Naive thymus-derived CD4-positive, alpha-beta T cell (primary cell): Measurements from ENCODE around the gene USP1. TPM values are rescaled to one million over a fixed set of nuclear protein-coding genes. Genes with fewer than 3 reads are reported as not detected.
A peak's percentile ranks its signal among the peaks of the same experiment; 100 is the strongest.

ENCODE experiments used
- ATAC-seq: fragments of 150-1000 bp; cut with Tn5 transposase; 2 replicates; pipeline ENCODE4 v1.10.0; 2021; ENCODE audit warnings: mild to moderate bottlenecking, moderate library complexity
- CTCF ChIA-PET: fragments of 350-600 bp; sonication (Branson Sonifier 250); formaldehyde crosslinking; loops from one replicate; lab custom pipeline; 2021; ENCODE audit warnings: antibody characterized with exemption; lab: Charles Lee
- POLR2A ChIA-PET: fragments of 350-600 bp; sonication (Branson Sonifier 250); formaldehyde crosslinking; loops from one replicate; lab custom pipeline; 2021; ENCODE audit warnings: antibody characterized with exemption, inconsistent platforms; lab: Charles Lee
- DNase-seq, 9 donors: peaks; one replicate each; pipeline versions ENCODE4 v3.0.0 to v3.0.0-alpha.2; 2020 to 2022; ENCODE audit warnings: mixed read lengths in 1 of 9
- H3K27ac ChIP-seq: one replicate; pipeline ENCODE4 v1.7.0; 2013; ENCODE audit warnings: mild to moderate bottlenecking, low read depth, low read length, moderate library complexity
- H3K27me3 ChIP-seq, 2 donors: one replicate each; pipeline ENCODE4 v1.7.0; 2013; ENCODE audit warnings: low read length in 2 of 2, mild to moderate bottlenecking in 2 of 2, moderate library complexity in 2 of 2; ENCODE audit not compliant: control insufficient read depth in 2 of 2, insufficient read depth in 2 of 2
- H3K36me3 ChIP-seq, 3 experiments: 1 replicate in 2 of 3; 2 replicates in 1 of 3; pipeline ENCODE4 v1.7.0; 2013; ENCODE audit warnings: low read length in 3 of 3, mild to moderate bottlenecking in 3 of 3, moderate library complexity in 1 of 3; ENCODE audit not compliant: insufficient read depth in 3 of 3, control insufficient read depth in 2 of 3
- H3K4me1 ChIP-seq, 2 donors: one replicate each; pipeline ENCODE4 v1.7.0; 2013; ENCODE audit warnings: low read length in 2 of 2, mild to moderate bottlenecking in 2 of 2, moderate library complexity in 1 of 2; ENCODE audit not compliant: control insufficient read depth in 2 of 2, insufficient read depth in 2 of 2
- H3K4me3 ChIP-seq: 2 replicates; pipeline ENCODE4 v1.7.0; 2013; ENCODE audit warnings: mild to moderate bottlenecking, low read length
- H3K9me3 ChIP-seq, 3 experiments: 1 replicate in 2 of 3; 2 replicates in 1 of 3; pipeline ENCODE4 v1.7.0; 2013; ENCODE audit warnings: low read length in 3 of 3; ENCODE audit not compliant: control insufficient read depth in 2 of 3
- H3K27ac Mint-ChIP-seq, 9 donors: one replicate each; pipeline ENCODE4 v1.8.0; 2020 to 2022; ENCODE audit warnings: mixed read lengths in 9 of 9, mild to moderate bottlenecking in 8 of 9, moderate library complexity in 5 of 9, inconsistent platforms in 2 of 9
- H3K27me3 Mint-ChIP-seq, 5 donors: one replicate each; pipeline ENCODE4 v1.8.0; 2021 to 2022; ENCODE audit warnings: mixed read lengths in 5 of 5, mild to moderate bottlenecking in 1 of 5
- H3K36me3 Mint-ChIP-seq, 5 donors: one replicate each; pipeline ENCODE4 v1.8.0; 2020 to 2022; ENCODE audit warnings: mixed read lengths in 5 of 5, mild to moderate bottlenecking in 3 of 5, inconsistent platforms in 1 of 5
- H3K4me1 Mint-ChIP-seq, 7 donors: one replicate each; pipeline ENCODE4 v1.8.0; 2020 to 2022; ENCODE audit warnings: mixed read lengths in 7 of 7, mild to moderate bottlenecking in 3 of 7, inconsistent platforms in 1 of 7
- H3K4me3 Mint-ChIP-seq, 10 donors: one replicate each; pipeline ENCODE4 v1.8.0; 2020 to 2022; ENCODE audit warnings: mild to moderate bottlenecking in 10 of 10, mixed read lengths in 10 of 10, moderate library complexity in 6 of 10, inconsistent platforms in 2 of 10
- H3K9me3 Mint-ChIP-seq, 11 donors: one replicate each; pipeline ENCODE4 v1.8.0; 2020 to 2022; ENCODE audit warnings: mixed read lengths in 11 of 11, mild to moderate bottlenecking in 4 of 11, inconsistent platforms in 1 of 11, moderate library complexity in 1 of 11
- intact Hi-C, 2 donors: fragments of 100-400 bp; cut with micrococcal nuclease; formaldehyde crosslinking; loops; one replicate each; pipeline ENCODE4 v1.15.1; 2023
- polyA plus RNA-seq, 2 donors: library from polyadenylated mRNA; unstranded; fragments of 300-500 nt; fragmentation: Illumina TruSeq; gene quantifications; one replicate each; pipeline ENCODE4 v1.2.3, GENCODE V29; 2021
- total RNA-seq, 6 experiments: library from RNA in 5 of 6; stranded (reverse) in 5 of 6; gene quantifications; 1 replicate in 5 of 6; 2 replicates in 1 of 6; pipeline ENCODE4 v1.2.3 and lab custom pipeline; 2021 to 2026

The USP1 gene
- total and polyA plus RNA-seq, 7 experiments from 2014 or later, result 20.5 to 65.7 (median 34.7) TPM

DNA sequence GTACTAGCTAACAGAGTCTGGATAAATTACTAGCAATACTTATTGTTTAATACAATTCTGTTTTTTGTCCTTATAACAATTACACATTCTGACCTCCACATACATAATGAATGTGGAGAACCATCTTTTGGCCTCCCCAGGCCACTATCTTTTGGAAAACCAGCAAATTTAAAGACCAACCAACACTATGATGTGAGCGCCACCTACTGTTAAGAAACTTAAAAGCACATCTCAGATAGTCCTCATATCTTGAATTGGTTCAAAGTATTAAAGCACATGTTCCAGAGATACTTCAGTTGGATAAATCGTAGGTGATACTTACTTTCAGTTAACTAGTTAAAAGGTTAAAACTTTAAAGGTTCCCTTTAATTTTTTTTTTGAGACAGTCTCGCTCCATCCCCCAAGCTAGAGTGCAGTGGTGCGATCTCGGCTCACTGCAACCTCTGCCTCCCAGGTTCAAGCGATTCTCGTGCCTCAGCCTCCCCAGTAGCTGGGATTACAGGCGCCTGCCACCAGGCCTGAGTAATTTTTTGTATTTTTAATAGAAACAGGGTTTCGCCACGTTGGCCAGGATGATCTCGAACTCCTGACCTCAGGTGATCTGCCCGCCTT is 29.3 kb upstream of the USP1 start:
- ATAC-seq, result peak; percentile 70
- no peak overlapping the region for H3K4me3 Mint-ChIP-seq

DNA sequence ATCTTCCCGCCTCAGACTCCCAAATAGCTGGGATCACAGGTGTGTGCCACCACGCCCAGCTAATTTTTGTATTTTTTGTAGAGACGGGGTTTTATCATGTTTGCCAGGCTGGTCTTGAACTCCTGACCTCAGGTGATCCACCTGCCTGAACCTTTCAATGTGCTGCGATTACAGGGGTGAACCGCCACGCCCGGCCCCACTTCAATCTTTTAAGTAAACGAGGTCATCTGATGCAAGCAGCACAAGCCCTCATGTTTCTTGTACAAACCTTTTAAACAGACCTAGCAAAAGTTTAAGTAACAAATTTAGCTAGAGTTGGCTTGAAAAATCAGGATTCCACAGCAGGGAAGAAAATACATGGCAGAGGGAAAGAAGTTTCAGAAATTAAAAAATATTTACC is 21.2 kb upstream of the USP1 start:
- Histone ChIP-seq H3K36me3 (no peaks in the 10 kb centered on the region), H3K27me3 (peaks cover 0 to 2% of the 10 kb centered on the region in 2 donors), H3K27ac (no peak overlapping the region), H3K4me1 (no peaks in the 10 kb centered on the region), H3K4me3 (no peak overlapping the region), H3K9me3 (no peaks in the 10 kb centered on the region)
- peaks cover 0 to 17% (median 8%) of the 10 kb centered on the region in 5 donors for H3K27me3 Mint-ChIP-seq
- intact Hi-C loops, result no loop called here
- H3K27ac Mint-ChIP-seq, result no peak overlapping the region
- CTCF ChIA-PET, result interaction anchor here (0.7 kb wide), 1 partner anchor 20 kb away, joined by 3 read pairs; no protein-coding TSS in a partner anchor
- H3K9me3 Mint-ChIP-seq, result no peaks in the 10 kb centered on the region
- POLR2A ChIA-PET, result interaction anchor here (0.7 to 1.2 kb wide), 2 partner anchors 20 to 368 kb away, joined by 3 read pairs; no protein-coding TSS in a partner anchor
- no peaks in the 10 kb centered on the region for H3K4me1 Mint-ChIP-seq
- ATAC-seq (no peak), DNase-seq (no peak)
- H3K36me3 Mint-ChIP-seq, result no peaks in the 10 kb centered on the region
- no peak overlapping the region for H3K4me3 Mint-ChIP-seq

More for the DNA sequence above, 29.3 kb upstream of the USP1 start:
- Mint-ChIP-seq H3K36me3 (no peaks in the 10 kb centered on the region), H3K4me1 (no peaks in the 10 kb centered on the region), H3K27me3 (peaks cover 0 to 6% (median 0%) of the 10 kb centered on the region in 5 donors), H3K9me3 (no peaks in the 10 kb centered on the region), H3K27ac (peak overlapping the region in 1 of 9 donors; percentile 1)
- no peaks in the 10 kb centered on the region for H3K27me3 ChIP-seq
- no peak overlapping the region for H3K4me3 ChIP-seq
- H3K9me3 ChIP-seq, result no peaks in the 10 kb centered on the region
- no peak overlapping the region for H3K27ac ChIP-seq
- POLR2A ChIA-PET, result no interaction called here
- peak in 6 of 9 donors; percentile 30 to 64 (median 50) for DNase-seq
- no peaks in the 10 kb centered on the region for H3K36me3 ChIP-seq
- intact Hi-C loops, result loop anchor here (1.0 kb wide), 4 partner anchors 135 to 339 kb away; no protein-coding TSS in a partner anchor
- CTCF ChIA-PET, result interaction anchor here (0.6 to 7.8 kb wide), 8 partner anchors 10 to 235 kb away, joined by 3 to 67 read pairs (median 4); no protein-coding TSS in a partner anchor
- H3K4me1 ChIP-seq, result no peaks in the 10 kb centered on the region

DNA sequence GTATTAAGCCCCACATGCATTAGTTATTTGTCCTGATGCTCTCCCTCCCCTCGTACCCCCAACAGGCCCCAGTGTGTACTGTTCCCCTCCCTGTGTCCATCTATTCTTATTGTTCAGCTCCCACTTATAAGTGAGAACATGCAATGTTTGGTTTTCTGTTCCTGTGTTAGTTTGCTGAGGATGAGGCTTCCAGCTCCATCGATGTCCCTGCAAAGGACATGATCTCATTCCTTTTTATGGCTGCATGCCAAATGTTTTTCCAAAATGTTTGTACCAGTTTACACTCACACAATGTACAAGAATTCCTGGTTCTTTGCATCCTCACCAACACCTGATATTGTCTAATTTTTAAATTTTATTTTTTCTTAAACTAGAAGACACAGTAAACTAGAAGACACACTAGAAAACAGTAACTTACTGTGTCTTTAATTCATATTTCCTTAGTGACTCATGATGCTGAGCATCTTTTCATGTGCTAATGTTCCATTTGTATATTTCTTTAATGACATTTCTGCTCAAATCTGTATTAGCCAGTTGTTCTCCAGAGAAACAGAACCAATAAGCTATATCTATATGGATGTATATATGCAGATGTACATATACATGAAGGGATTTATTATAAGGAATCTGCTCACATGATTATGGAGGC is 19.4 kb upstream of the USP1 start:
- Histone ChIP-seq H3K27me3 (peaks cover 0 to 2% of the 10 kb centered on the region in 2 donors), H3K27ac (no peak overlapping the region), H3K4me1 (no peaks in the 10 kb centered on the region), H3K36me3 (no peaks in the 10 kb centered on the region), H3K9me3 (no peaks in the 10 kb centered on the region), H3K4me3 (no peak overlapping the region)
- Mint-ChIP-seq H3K4me3 (peak overlapping the region in 1 of 10 donors; percentile 21), H3K4me1 (no peaks in the 10 kb centered on the region), H3K27me3 (peaks cover 0 to 16% (median 5%) of the 10 kb centered on the region in 5 donors), H3K36me3 (no peaks in the 10 kb centered on the region), H3K27ac (no peak overlapping the region), H3K9me3 (no peaks in the 10 kb centered on the region)
- CTCF ChIA-PET, result interaction anchor here (1.0 kb wide), 1 partner anchor 13 kb away, joined by 3 read pairs; no protein-coding TSS in a partner anchor
- ATAC-seq (no peak), DNase-seq (no peak)
- POLR2A ChIA-PET, result no interaction called here
- intact Hi-C loops, result no loop called here

GRCh38 chr1:62420214-62420613 is 16.6 kb upstream of the USP1 start:
- H3K9me3 Mint-ChIP-seq, result peaks cover 0 to 2% (median 0%) of the 10 kb centered on the region in 11 donors
- CTCF ChIA-PET, result no interaction called here
- DNase-seq, result no peak

GRCh38 chr1:62423580-62424242 is 13.1 kb upstream of the USP1 start:
- CTCF ChIA-PET, result no interaction called here

More at GRCh38 chr1:62420214-62420613, 16.6 kb upstream of the USP1 start:
- Histone ChIP-seq H3K27me3 (peaks cover 0 to 2% of the 10 kb centered on the region in 2 donors), H3K4me3 (no peak overlapping the region), H3K9me3 (no peaks in the 10 kb centered on the region), H3K27ac (no peak overlapping the region), H3K36me3 (no peaks in the 10 kb centered on the region), H3K4me1 (no peaks in the 10 kb centered on the region)
- no peak overlapping the region for H3K27ac Mint-ChIP-seq
- H3K27me3 Mint-ChIP-seq, result peaks cover 0 to 19% (median 0%) of the 10 kb centered on the region in 5 donors
- POLR2A ChIA-PET, result interaction anchor here (0.9 kb wide), 1 partner anchor 16 kb away, joined by 4 read pairs; no protein-coding TSS in a partner anchor
- ATAC-seq, result no peak
- no peak overlapping the region for H3K4me3 Mint-ChIP-seq
- no peaks in the 10 kb centered on the region for H3K36me3 Mint-ChIP-seq
- H3K4me1 Mint-ChIP-seq, result peaks cover 0 to 2% (median 0%) of the 10 kb centered on the region in 7 donors
- intact Hi-C loops, result no loop called here

DNA sequence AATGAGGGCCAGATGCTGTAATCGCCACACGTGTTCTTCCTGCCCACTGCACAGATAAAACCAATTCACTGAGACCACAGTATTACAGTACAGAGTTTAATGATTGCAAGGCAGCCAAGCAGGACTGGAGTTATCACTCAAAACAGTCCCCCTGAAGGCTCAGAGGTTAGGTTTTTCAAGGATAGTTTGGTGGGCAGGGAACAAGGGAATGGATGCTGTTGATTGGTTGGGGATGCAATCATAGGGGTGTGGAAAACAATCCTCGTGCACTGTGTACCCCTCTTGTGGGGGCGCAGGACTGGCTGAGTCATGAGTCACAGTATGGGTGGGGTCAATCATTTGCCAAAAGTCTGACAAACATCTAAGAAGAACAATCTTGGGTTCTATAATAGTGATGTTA is 12.4 kb upstream of the USP1 start:
- Histone ChIP-seq H3K4me1 (no peaks in the 10 kb centered on the region), H3K36me3 (no peaks in the 10 kb centered on the region), H3K9me3 (no peaks in the 10 kb centered on the region), H3K27ac (no peak overlapping the region), H3K4me3 (no peak overlapping the region), H3K27me3 (no peaks in the 10 kb centered on the region)
- POLR2A ChIA-PET, result no interaction called here
- Mint-ChIP-seq H3K27ac (no peak overlapping the region), H3K36me3 (no peaks in the 10 kb centered on the region), H3K27me3 (peaks cover 0 to 18% (median 0%) of the 10 kb centered on the region in 5 donors), H3K4me1 (peaks cover 0 to 2% (median 0%) of the 10 kb centered on the region in 7 donors), H3K4me3 (no peak overlapping the region), H3K9me3 (peaks cover 0 to 2% (median 0%) of the 10 kb centered on the region in 11 donors)
- intact Hi-C loops, result no loop called here
- DNase-seq (no peak), ATAC-seq (no peak)
- CTCF ChIA-PET, result no interaction called here

More at GRCh38 chr1:62423580-62424242, 13.1 kb upstream of the USP1 start:
- no peak overlapping the region for H3K4me3 Mint-ChIP-seq
- Histone ChIP-seq H3K27ac (no peak overlapping the region), H3K4me1 (no peaks in the 10 kb centered on the region), H3K36me3 (no peaks in the 10 kb centered on the region), H3K4me3 (no peak overlapping the region), H3K27me3 (no peaks in the 10 kb centered on the region), H3K9me3 (no peaks in the 10 kb centered on the region)
- ATAC-seq (no peak), DNase-seq (no peak)
- H3K9me3 Mint-ChIP-seq, result peaks cover 0 to 2% (median 0%) of the 10 kb centered on the region in 11 donors
- no peaks in the 10 kb centered on the region for H3K36me3 Mint-ChIP-seq
- H3K27ac Mint-ChIP-seq, result no peak overlapping the region
- intact Hi-C loops, result no loop called here
- POLR2A ChIA-PET, result interaction anchor here (0.5 to 1.1 kb wide), 2 partner anchors 10 to 12 kb away, joined by 3 read pairs; no protein-coding TSS in a partner anchor
- peaks cover 0 to 19% (median 4%) of the 10 kb centered on the region in 5 donors for H3K27me3 Mint-ChIP-seq
- peaks cover 0 to 2% (median 0%) of the 10 kb centered on the region in 7 donors for H3K4me1 Mint-ChIP-seq
